ENCODE data around the gene CLTB. TPM values are rescaled to one million over a fixed set of nuclear protein-coding genes. Genes with fewer than 3 reads are reported as not detected.

CLTB gene
- total and polyA plus RNA-seq, 2 of the 13 experiments (the other 11 are each of a cell fraction or from before 2014, with no cell fraction given): 23.3 to 33.8 TPM

- TF ChIP-seq, protein P1, sequence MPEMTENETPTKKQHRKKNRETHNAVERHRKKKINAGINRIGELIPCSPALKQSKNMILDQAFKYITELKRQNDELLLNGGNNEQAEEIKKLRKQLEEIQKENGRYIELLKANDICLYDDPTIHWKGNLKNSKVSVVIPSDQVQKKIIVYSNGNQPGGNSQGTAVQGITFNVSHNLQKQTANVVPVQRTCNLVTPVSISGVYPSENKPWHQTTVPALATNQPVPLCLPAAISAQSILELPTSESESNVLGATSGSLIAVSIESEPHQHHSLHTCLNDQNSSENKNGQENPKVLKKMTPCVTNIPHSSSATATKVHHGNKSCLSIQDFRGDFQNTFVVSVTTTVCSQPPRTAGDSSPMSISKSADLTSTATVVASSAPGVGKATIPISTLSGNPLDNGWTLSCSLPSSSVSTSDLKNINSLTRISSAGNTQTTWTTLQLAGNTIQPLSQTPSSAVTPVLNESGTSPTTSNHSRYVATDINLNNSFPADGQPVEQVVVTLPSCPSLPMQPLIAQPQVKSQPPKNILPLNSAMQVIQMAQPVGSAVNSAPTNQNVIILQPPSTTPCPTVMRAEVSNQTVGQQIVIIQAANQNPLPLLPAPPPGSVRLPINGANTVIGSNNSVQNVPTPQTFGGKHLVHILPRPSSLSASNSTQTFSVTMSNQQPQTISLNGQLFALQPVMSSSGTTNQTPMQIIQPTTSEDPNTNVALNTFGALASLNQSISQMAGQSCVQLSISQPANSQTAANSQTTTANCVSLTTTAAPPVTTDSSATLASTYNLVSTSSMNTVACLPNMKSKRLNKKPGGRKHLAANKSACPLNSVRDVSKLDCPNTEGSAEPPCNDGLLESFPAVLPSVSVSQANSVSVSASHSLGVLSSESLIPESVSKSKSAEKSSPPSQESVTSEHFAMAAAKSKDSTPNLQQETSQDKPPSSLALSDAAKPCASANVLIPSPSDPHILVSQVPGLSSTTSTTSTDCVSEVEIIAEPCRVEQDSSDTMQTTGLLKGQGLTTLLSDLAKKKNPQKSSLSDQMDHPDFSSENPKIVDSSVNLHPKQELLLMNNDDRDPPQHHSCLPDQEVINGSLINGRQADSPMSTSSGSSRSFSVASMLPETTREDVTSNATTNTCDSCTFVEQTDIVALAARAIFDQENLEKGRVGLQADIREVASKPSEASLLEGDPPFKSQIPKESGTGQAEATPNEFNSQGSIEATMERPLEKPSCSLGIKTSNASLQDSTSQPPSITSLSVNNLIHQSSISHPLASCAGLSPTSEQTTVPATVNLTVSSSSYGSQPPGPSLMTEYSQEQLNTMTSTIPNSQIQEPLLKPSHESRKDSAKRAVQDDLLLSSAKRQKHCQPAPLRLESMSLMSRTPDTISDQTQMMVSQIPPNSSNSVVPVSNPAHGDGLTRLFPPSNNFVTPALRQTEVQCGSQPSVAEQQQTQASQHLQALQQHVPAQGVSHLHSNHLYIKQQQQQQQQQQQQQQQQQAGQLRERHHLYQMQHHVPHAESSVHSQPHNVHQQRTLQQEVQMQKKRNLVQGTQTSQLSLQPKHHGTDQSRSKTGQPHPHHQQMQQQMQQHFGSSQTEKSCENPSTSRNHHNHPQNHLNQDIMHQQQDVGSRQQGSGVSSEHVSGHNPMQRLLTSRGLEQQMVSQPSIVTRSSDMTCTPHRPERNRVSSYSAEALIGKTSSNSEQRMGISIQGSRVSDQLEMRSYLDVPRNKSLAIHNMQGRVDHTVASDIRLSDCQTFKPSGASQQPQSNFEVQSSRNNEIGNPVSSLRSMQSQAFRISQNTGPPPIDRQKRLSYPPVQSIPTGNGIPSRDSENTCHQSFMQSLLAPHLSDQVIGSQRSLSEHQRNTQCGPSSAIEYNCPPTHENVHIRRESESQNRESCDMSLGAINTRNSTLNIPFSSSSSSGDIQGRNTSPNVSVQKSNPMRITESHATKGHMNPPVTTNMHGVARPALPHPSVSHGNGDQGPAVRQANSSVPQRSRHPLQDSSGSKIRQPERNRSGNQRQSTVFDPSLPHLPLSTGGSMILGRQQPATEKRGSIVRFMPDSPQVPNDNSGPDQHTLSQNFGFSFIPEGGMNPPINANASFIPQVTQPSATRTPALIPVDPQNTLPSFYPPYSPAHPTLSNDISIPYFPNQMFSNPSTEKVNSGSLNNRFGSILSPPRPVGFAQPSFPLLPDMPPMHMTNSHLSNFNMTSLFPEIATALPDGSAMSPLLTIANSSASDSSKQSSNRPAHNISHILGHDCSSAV (CRISPR knock-in tag; IDR thresholded peaks at IDR 0.05; ENCODE audit: borderline replicate concordance): no peak
- TF ChIP-seq, protein P2, sequence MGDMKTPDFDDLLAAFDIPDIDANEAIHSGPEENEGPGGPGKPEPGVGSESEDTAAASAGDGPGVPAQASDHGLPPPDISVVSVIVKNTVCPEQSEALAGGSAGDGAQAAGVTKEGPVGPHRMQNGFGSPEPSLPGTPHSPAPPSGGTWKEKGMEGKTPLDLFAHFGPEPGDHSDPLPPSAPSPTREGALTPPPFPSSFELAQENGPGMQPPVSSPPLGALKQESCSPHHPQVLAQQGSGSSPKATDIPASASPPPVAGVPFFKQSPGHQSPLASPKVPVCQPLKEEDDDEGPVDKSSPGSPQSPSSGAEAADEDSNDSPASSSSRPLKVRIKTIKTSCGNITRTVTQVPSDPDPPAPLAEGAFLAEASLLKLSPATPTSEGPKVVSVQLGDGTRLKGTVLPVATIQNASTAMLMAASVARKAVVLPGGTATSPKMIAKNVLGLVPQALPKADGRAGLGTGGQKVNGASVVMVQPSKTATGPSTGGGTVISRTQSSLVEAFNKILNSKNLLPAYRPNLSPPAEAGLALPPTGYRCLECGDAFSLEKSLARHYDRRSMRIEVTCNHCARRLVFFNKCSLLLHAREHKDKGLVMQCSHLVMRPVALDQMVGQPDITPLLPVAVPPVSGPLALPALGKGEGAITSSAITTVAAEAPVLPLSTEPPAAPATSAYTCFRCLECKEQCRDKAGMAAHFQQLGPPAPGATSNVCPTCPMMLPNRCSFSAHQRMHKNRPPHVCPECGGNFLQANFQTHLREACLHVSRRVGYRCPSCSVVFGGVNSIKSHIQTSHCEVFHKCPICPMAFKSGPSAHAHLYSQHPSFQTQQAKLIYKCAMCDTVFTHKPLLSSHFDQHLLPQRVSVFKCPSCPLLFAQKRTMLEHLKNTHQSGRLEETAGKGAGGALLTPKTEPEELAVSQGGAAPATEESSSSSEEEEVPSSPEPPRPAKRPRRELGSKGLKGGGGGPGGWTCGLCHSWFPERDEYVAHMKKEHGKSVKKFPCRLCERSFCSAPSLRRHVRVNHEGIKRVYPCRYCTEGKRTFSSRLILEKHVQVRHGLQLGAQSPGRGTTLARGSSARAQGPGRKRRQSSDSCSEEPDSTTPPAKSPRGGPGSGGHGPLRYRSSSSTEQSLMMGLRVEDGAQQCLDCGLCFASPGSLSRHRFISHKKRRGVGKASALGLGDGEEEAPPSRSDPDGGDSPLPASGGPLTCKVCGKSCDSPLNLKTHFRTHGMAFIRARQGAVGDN (CRISPR knock-in tag; IDR thresholded peaks at IDR 0.05): peak; percentile 56
- TF ChIP-seq, protein P3, sequence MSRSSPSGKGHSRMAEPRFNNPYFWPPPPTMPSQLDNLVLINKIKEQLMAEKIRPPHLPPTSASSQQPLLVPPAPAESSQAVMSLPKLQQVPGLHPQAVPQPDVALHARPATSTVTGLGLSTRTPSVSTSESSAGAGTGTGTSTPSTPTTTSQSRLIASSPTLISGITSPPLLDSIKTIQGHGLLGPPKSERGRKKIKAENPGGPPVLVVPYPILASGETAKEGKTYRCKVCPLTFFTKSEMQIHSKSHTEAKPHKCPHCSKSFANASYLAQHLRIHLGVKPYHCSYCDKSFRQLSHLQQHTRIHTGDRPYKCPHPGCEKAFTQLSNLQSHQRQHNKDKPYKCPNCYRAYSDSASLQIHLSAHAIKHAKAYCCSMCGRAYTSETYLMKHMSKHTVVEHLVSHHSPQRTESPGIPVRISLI (CRISPR knock-in tag; IDR thresholded peaks at IDR 0.05; ENCODE audit: borderline replicate concordance): no peak
- TF ChIP-seq SALL1 (CRISPR knock-in tag; IDR thresholded peaks at IDR 0.05): peak; percentile 18; the same call in 1 of the 2 replicates
Observed at GRCh38 chr5:176364765-176365350, 51.5 kb downstream of the CLTB start (continued).

All from HepG2 (cell line).